HepG2 (cell line): Measurements from ENCODE around the gene GLDC. TPM values are rescaled to one million over a fixed set of nuclear protein-coding genes. Genes with fewer than 3 reads are reported as not detected.
A peak's percentile ranks its signal among the peaks of the same experiment; 100 is the strongest.

Experiments
- CAMTA2 ChIP-seq: sonication (generic); formaldehyde crosslinking; IDR thresholded peaks from 2 replicates; pipeline ENCODE4 v1.4.0; 2020; ENCODE audit warnings: mild to moderate bottlenecking, missing genetic modification reagents, borderline replicate concordance
- FOXO4 ChIP-seq: sonication (generic); formaldehyde crosslinking; conservative IDR thresholded peaks from 2 replicates; pipeline ENCODE4 v1.8.1; 2023; ENCODE audit warnings: missing genetic modification reagents
- HMGXB4 ChIP-seq, 2 experiments: sonication (generic) in 1 of 2; formaldehyde crosslinking in 1 of 2; IDR thresholded peaks; 2 replicates each; pipeline versions ENCODE4 v1.4.0 to v1.6.1; 2018 to 2020; ENCODE audit warnings: missing genetic modification reagents in 2 of 2, borderline replicate concordance in 1 of 2, low read depth in 1 of 2, mild to moderate bottlenecking in 1 of 2, missing biosample characterization in 1 of 2
- MAF1 ChIP-seq: sonication (generic); formaldehyde crosslinking; IDR thresholded peaks from 2 replicates; pipeline ENCODE4 v1.5.0; 2020; ENCODE audit warnings: missing genetic modification reagents, borderline replicate concordance
- MAFK ChIP-seq, 2 experiments: IDR thresholded peaks in 1 of 2; conservative IDR thresholded peaks in 1 of 2; 2 replicates each; pipeline ENCODE4 v1.6.1; 2011; ENCODE audit warnings: improper control_type of control experiment in 2 of 2, low read length in 2 of 2
- NFRKB ChIP-seq: fragments of 450-650 bp; IDR thresholded peaks from 2 replicates; pipeline ENCODE4 v1.6.1; 2017
- PITX1 ChIP-seq: sonication (generic); formaldehyde crosslinking; IDR thresholded peaks from 2 replicates; pipeline ENCODE4 v1.5.1; 2020; ENCODE audit warnings: mild to moderate bottlenecking, missing genetic modification reagents
- RBM22 ChIP-seq: fragments of 200-400 bp; formaldehyde crosslinking; optimal IDR thresholded peaks from 2 replicates; pipeline ENCODE3; 2017; ENCODE audit warnings: mild to moderate bottlenecking, low read length, moderate library complexity
- REST ChIP-seq, 2 experiments: IDR thresholded peaks; 2 replicates each; pipeline ENCODE4 v1.6.1; 2011 to 2012; ENCODE audit warnings: low read length in 2 of 2, borderline replicate concordance in 1 of 2, low read depth in 1 of 2, mild to moderate bottlenecking in 1 of 2, moderate library complexity in 1 of 2
- RFX3 ChIP-seq: IDR thresholded peaks from 2 replicates; pipeline ENCODE4 v1.6.1; 2016; ENCODE audit warnings: missing biosample characterization, missing genetic modification reagents
- RXRB ChIP-seq: IDR thresholded peaks from 2 replicates; pipeline ENCODE4 v1.6.1; 2016; ENCODE audit warnings: borderline replicate concordance, missing genetic modification reagents, missing compliant biosample characterization
- TOE1 ChIP-seq: sonication (generic); formaldehyde crosslinking; IDR thresholded peaks from 2 replicates; pipeline ENCODE4 v1.4.0; 2020; ENCODE audit warnings: mild to moderate bottlenecking, missing genetic modification reagents
- ZNF17 ChIP-seq: sonication (generic); formaldehyde crosslinking; IDR thresholded peaks from 2 replicates; pipeline ENCODE4 v1.5.0; 2020; ENCODE audit warnings: mild to moderate bottlenecking, missing genetic modification reagents
- ZNF280B ChIP-seq: sonication (generic); formaldehyde crosslinking; IDR thresholded peaks from 2 replicates; pipeline ENCODE4 v1.5.0; 2020; ENCODE audit warnings: missing genetic modification reagents, mild to moderate bottlenecking, borderline replicate concordance
- ZNF30 ChIP-seq: sonication (generic); formaldehyde crosslinking; IDR thresholded peaks from 2 replicates; pipeline ENCODE4 v1.5.0; 2020; ENCODE audit warnings: mild to moderate bottlenecking, missing genetic modification reagents
- polyA plus RNA-seq, 8 experiments: library from polyadenylated mRNA; depleted of rRNA in 3 of 8; stranded (reverse) in 7 of 8; unstranded in 1 of 8; fragments of >200 nt; fragmentation: Illumina TruSeq in 4 of 8; extraction: Trizol in 4 of 8; gene quantifications; 2 replicates each; pipeline versions ENCODE4 v1.2.1 to v1.2.3, GENCODE V29; 2011 to 2016; ENCODE audit warnings: low read depth in 4 of 8, missing spikeins in 1 of 8, mixed read lengths in 1 of 8; ENCODE audit not compliant: insufficient read depth in 1 of 8
- total RNA-seq, 5 experiments: library from RNA; depleted of rRNA; stranded (reverse); fragments of >200 nt; fragmentation: Illumina TruSeq; extraction: Trizol; gene quantifications; 2 replicates each; pipeline ENCODE4 v1.2.3, GENCODE V29; 2016; ENCODE audit warnings: low read depth in 1 of 5
- TF ChIP-seq, protein P1 (sequence below): sonication (generic); formaldehyde crosslinking; IDR thresholded peaks from 2 replicates; pipeline ENCODE4 v1.8.1; 2023; ENCODE audit warnings: mild to moderate bottlenecking, missing genetic modification reagents, borderline replicate concordance
- TF ChIP-seq, protein P2 (sequence below): sonication (generic); formaldehyde crosslinking; IDR thresholded peaks from 2 replicates; pipeline ENCODE4 v1.5.0; 2020; ENCODE audit warnings: missing genetic modification reagents, mild to moderate bottlenecking, borderline replicate concordance
- TF ChIP-seq, protein P3 (sequence below): sonication (generic); formaldehyde crosslinking; IDR thresholded peaks from 2 replicates; pipeline ENCODE4 v1.4.0; 2020; ENCODE audit warnings: missing genetic modification reagents

Gene GLDC
- total and polyA plus RNA-seq, 2 of the 13 experiments (the other 11 are each of a cell fraction or from before 2014, with no cell fraction given): 59.3 to 115 TPM

DNA sequence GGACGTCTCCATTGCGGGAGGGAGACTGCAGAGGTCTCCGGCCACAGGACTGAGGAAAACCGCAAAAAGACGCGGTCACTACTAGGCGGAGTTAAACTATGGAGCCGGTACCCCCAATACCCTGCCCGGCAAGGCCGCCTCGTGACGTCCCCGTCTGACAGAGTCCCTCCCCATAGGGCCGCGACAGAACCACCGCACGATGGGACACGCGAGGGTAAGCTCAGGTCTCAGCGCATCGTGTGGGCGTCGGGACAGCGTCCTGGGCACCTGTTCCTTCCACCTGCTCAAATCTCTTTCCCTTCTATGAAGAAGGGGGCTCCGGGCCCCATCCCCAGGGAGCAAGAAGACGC, 35.2 kb upstream of the GLDC start (continued):
- TF ChIP-seq, protein P1, sequence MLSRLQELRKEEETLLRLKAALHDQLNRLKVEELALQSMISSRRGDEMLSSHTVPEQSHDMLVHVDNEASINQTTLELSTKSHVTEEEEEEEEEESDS (CRISPR knock-in tag): no peak
- no peak for TF ChIP-seq RFX3 (CRISPR knock-in tag)
- TF ChIP-seq ZNF30: 0 out of 2 replicates have a peak, but pooled peaks have one; percentile 11
- TF ChIP-seq ZNF17 (CRISPR knock-in tag): no peak
- TF ChIP-seq MAFK (conservative IDR thresholded peaks at IDR 0.05 in 1 of 2, IDR thresholded peaks at IDR 0.05 in 1 of 2; ENCODE audit: low read length in 2 of 2): no peak
- no peak for TF ChIP-seq RXRB (CRISPR knock-in tag)
- TF ChIP-seq ZNF280B: no peak
- no peak for TF ChIP-seq TOE1 (CRISPR knock-in tag)
- no peak for TF ChIP-seq REST (IDR thresholded peaks at IDR 0.05; ENCODE audit: borderline replicate concordance in 1 of 2, low read depth in 1 of 2, low read length in 2 of 2)
- TF ChIP-seq MAF1: no peak
- no peak for TF ChIP-seq PITX1 (CRISPR knock-in tag)
- TF ChIP-seq FOXO4 (CRISPR knock-in tag): no peak
- TF ChIP-seq RBM22: peak; percentile 54
- TF ChIP-seq, protein P2, sequence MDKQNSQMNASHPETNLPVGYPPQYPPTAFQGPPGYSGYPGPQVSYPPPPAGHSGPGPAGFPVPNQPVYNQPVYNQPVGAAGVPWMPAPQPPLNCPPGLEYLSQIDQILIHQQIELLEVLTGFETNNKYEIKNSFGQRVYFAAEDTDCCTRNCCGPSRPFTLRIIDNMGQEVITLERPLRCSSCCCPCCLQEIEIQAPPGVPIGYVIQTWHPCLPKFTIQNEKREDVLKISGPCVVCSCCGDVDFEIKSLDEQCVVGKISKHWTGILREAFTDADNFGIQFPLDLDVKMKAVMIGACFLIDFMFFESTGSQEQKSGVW: no peak
- TF ChIP-seq, protein P3, sequence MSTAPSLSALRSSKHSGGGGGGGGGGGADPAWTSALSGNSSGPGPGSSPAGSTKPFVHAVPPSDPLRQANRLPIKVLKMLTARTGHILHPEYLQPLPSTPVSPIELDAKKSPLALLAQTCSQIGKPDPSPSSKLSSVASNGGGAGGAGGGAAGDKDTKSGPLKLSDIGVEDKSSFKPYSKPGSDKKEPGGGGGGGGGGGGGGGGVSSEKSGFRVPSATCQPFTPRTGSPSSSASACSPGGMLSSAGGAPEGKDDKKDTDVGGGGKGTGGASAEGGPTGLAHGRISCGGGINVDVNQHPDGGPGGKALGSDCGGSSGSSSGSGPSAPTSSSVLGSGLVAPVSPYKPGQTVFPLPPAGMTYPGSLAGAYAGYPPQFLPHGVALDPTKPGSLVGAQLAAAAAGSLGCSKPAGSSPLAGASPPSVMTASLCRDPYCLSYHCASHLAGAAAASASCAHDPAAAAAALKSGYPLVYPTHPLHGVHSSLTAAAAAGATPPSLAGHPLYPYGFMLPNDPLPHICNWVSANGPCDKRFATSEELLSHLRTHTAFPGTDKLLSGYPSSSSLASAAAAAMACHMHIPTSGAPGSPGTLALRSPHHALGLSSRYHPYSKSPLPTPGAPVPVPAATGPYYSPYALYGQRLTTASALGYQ (CRISPR knock-in tag): no peak
- TF ChIP-seq NFRKB: no peak
- no peak; a peak in 1 of 4 replicates for TF ChIP-seq HMGXB4 (CRISPR knock-in tag; IDR thresholded peaks at IDR 0.05; ENCODE audit: borderline replicate concordance in 1 of 2, low read depth in 1 of 2)
- 0 out of 2 replicates have a peak, but pooled peaks have one; percentile 27 for TF ChIP-seq CAMTA2
